Measurements from ENCODE around the gene RASGRF1.

DNA sequence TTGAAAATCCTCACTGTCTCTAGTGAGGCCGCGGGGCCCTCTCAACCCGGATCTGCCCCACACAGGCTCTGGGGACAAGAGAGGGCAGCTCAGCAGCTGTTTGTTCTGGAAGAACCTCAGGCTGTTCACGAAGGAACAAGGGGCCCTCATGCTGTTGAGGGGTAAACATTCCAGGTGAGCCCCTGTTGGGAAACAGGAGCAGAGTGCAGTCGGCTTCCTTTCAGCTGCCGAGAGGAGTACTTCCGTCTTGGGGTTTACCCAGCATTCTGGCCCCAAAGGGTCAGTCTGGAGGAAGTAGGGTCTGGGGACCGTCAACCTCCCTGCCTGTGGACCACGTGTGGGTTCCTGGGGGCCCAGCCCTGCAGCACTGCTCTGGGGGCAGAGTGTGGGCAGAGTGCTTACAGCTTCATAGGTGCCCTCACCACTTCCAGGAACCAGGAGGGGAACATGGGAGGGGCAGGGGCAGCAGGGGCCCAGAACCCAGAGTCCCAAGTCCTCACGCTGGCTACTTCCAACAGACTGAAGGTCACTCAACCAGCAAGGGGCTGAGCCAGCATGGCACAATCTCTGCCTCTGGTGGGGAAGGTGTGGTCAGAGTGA, 96.5 kb downstream of the RASGRF1 start:
- TF ChIP-seq, protein P1, sequence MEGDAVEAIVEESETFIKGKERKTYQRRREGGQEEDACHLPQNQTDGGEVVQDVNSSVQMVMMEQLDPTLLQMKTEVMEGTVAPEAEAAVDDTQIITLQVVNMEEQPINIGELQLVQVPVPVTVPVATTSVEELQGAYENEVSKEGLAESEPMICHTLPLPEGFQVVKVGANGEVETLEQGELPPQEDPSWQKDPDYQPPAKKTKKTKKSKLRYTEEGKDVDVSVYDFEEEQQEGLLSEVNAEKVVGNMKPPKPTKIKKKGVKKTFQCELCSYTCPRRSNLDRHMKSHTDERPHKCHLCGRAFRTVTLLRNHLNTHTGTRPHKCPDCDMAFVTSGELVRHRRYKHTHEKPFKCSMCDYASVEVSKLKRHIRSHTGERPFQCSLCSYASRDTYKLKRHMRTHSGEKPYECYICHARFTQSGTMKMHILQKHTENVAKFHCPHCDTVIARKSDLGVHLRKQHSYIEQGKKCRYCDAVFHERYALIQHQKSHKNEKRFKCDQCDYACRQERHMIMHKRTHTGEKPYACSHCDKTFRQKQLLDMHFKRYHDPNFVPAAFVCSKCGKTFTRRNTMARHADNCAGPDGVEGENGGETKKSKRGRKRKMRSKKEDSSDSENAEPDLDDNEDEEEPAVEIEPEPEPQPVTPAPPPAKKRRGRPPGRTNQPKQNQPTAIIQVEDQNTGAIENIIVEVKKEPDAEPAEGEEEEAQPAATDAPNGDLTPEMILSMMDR (conservative IDR thresholded peaks at IDR 0.05 in 1 of 2, IDR thresholded peaks at IDR 0.05 in 1 of 2; ENCODE audit: low read depth in 1 of 2, low read length in 2 of 2), result no peak
- no peak for TF ChIP-seq EZH2 (IDR thresholded peaks at IDR 0.05; ENCODE audit: low read length, missing control alignments)
